HCT116 (cell line): ENCODE results near the gene GPR68.

Experiments used
- ELF1 ChIP-seq: IDR thresholded peaks from 2 replicates; pipeline ENCODE4 v1.6.1; 2012; ENCODE audit warnings: low read depth, borderline replicate concordance
- EZH2 ChIP-seq: fragments of 200-600 bp; sonication (generic); IDR thresholded peaks from 2 replicates; pipeline ENCODE4 v1.6.1; 2017; ENCODE audit warnings: antibody characterized with exemption, mixed run types
- SIN3A ChIP-seq: IDR thresholded peaks from 2 replicates; pipeline ENCODE4 v1.6.1; 2012; ENCODE audit warnings: low read depth
- ZNF274 ChIP-seq: fragments of 200-500 bp; sonication (Bioruptor generic); IDR thresholded peaks from 2 replicates; pipeline ENCODE4 v1.6.1; 2014; ENCODE audit warnings: mild to moderate bottlenecking, low read depth, low read length, inconsistent platforms

DNA sequence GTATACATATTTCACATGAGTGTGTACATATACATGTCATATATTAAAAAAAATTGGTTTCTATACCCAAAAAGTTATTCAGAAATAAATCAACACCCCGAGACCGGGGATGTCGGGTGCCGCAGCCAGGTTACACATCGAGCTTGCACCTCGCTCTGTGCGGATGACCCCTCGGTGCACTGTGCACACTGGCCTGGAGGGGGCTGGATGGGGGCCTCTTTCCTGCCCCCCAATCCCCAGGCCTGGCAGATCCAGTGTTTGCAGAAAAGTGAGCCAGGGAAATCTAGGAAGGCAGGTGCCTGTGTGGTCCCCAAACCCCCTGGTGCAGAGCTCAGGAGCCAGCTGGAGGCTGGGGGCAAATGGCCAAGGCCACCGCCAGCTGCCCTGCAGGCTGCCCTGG is 27.1 kb upstream of the GPR68 start:
- no peak for TF ChIP-seq EZH2
- no peak for TF ChIP-seq SIN3A
- no peak for TF ChIP-seq ELF1
- no peak for TF ChIP-seq ZNF274
